Fibroblast of pulmonary artery (primary cell): ENCODE data around the gene GPR107.

Experiments used
- DNase-seq: peaks from one replicate; pipeline ENCODE4 v3.0.0-alpha.2; 2010; ENCODE audit warnings: low read depth
- H3K4me3 ChIP-seq: replicated peaks from 2 replicates; pipeline ENCODE4 v1.5.1; 2011; ENCODE audit warnings: low read depth, mild to moderate bottlenecking, control low read depth, low read length, moderate library complexity
- TF ChIP-seq, protein P1 (sequence below): IDR thresholded peaks from 2 replicates; pipeline ENCODE4 v1.5.1; 2011; ENCODE audit warnings: mild to moderate bottlenecking, control low read depth, low read length, inconsistent platforms; ENCODE audit errors: missing control alignments

The GPR107 gene

DNA sequence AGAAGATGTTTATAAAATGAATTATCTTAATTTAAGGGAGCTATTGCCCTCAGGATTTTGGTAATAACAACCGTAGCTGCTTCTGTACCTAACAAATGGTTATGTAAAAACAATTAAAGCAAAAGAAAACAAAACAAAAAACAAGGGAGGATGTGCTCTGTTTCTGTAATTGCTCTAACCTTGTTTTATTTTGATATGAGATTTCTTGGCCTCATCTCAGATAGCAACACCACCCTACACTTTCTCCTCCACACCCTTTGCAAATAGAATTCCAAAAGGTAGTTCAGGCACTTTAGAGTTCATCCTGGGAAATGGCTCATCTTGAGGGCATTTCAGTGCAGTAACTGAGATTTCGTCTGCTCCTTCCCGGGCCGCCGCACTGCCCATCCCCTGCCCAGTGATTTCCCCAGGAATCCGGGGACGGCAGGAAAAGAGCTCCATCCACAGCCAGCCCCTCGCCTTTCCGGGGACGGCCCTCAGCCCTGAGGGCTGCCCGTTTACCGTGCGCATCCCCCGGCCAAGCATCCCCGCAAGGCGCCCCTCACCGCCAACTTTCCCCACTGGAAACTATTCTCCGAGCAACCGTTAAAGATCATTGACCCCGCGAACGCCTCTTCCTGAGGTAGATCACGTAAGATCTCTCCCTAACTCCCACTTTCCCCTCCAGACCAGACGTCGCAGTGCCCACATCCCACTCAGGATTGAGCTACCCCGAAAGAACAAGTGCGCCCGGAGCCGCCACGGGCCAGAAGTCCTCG is 11.9 kb upstream of the GPR107 start:
- H3K4me3 ChIP-seq, result peak overlapping the region; percentile 90
- DNase-seq, result peak; percentile 32
- TF ChIP-seq, protein P1, sequence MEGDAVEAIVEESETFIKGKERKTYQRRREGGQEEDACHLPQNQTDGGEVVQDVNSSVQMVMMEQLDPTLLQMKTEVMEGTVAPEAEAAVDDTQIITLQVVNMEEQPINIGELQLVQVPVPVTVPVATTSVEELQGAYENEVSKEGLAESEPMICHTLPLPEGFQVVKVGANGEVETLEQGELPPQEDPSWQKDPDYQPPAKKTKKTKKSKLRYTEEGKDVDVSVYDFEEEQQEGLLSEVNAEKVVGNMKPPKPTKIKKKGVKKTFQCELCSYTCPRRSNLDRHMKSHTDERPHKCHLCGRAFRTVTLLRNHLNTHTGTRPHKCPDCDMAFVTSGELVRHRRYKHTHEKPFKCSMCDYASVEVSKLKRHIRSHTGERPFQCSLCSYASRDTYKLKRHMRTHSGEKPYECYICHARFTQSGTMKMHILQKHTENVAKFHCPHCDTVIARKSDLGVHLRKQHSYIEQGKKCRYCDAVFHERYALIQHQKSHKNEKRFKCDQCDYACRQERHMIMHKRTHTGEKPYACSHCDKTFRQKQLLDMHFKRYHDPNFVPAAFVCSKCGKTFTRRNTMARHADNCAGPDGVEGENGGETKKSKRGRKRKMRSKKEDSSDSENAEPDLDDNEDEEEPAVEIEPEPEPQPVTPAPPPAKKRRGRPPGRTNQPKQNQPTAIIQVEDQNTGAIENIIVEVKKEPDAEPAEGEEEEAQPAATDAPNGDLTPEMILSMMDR, result no peak

GRCh38 chr9:130042406-130042884 is 11.3 kb upstream of the GPR107 start:
- peak overlapping the region; percentile 90 for H3K4me3 ChIP-seq
- TF ChIP-seq, protein P1, result no peak
- no peak for DNase-seq

DNA sequence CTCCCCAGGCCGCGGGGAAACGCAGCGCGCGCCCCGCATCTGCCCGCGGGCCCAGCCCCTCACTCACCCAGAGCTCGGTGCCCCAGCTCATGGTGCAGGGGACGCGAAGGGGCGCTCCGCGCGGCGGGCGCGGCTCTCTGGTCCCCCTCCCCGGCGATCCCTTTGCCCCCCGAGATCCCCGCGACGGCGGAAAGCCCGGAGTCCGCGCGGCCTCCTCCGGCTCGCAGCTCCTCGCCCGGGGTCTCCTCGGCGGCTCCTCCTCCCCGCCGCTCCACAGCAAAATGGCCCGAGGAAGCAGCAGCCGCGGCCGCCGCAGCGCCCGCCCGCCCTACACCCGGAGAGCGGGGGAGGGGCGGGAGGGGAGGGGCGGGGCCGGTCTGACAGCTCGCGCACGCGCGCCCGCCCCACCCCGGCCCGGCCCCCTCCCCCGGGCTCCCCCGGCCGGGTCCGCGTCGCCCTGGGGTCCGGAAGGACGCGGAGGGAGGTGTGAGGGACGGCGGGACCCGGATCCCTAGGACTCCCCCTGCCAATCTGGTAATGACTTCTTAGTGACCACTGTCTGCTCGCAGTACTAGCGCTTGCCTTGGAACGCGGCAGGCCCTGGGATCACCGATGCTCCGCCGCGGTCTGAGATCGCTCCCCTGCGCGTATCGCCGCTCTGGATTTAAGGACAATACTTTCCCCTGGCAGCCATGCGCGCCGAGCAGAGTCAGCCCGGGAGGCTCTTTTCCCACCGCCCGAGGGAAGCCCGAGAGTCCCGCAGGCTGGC is 10.6 kb upstream of the GPR107 start, which contains the start of gene FNBP1:
Gene FNBP1, minus strand, starts transcription at position 305 of the 769 bp plus-strand sequence. Its CDS starts 214 bp downstream, at position 91.
- peak; percentile 75 for DNase-seq
- TF ChIP-seq, protein P1, result no peak
- H3K4me3 ChIP-seq, result peak within 1 kb of the TSS; percentile 90

- H3K4me3 ChIP-seq, result peak overlapping the region; percentile 90
- peak; percentile 69 for DNase-seq
- TF ChIP-seq, protein P1, result peak; percentile 11
Measured at GRCh38 chr9:130043654-130044623, 9.8 kb upstream of the GPR107 start.

GRCh38 chr9:130045725-130046450 is 7.8 kb upstream of the GPR107 start:
- TF ChIP-seq, protein P1, result no peak
- no peak overlapping the region for H3K4me3 ChIP-seq
- no peak for DNase-seq
